ENCODE data around the gene C6orf47. TPM values are rescaled to one million over a fixed set of nuclear protein-coding genes. Genes with fewer than 3 reads are reported as not detected.

The C6orf47 gene
- total and polyA plus RNA-seq, 2 of the 8 experiments (the other 6 are each of a cell fraction or from before 2014, with no cell fraction given): 4.7 to 14.6 TPM

- TF ChIP-seq CBX8 (IDR thresholded peaks at IDR 0.05; ENCODE audit: borderline replicate concordance, low read depth, low read length): no peak
- no peak for TF ChIP-seq TAF7 (optimal IDR thresholded peaks at IDR 0.05; ENCODE audit: borderline replicate concordance, low read depth, low read length)
These were observed 40.3 kb upstream of the C6orf47 start (continued) for GRCh38 chr6:31700740-31701401.
